ENCODE measurements around the gene DOCK9.
"Not testable (repeated sequence)": the region's sequence is repeated elsewhere in the genome, so short reads cannot be mapped to it uniquely, and the experiment has no call there.

The DOCK9 gene

GRCh38 chr13:98900442-98900841 is 77.4 kb downstream of the DOCK9 start:
- Histone ChIP-seq H3K4me1 (no peaks in the 10 kb centered on the region), H3K36me3 (peaks cover 22 to 56% (median 29%) of the 10 kb centered on the region in 3 donors), H3K27me3 (no peaks in the 10 kb centered on the region), H3K4me3 (no peak overlapping the region), H3K27ac (no peak overlapping the region), H3K9me3 (no peaks in the 10 kb centered on the region)
- intact Hi-C loops (cut with DNase I; ENCODE audit: low total_unique reads): no loop called here
- no peak for DNase-seq
- TF ChIP-seq, protein P1, sequence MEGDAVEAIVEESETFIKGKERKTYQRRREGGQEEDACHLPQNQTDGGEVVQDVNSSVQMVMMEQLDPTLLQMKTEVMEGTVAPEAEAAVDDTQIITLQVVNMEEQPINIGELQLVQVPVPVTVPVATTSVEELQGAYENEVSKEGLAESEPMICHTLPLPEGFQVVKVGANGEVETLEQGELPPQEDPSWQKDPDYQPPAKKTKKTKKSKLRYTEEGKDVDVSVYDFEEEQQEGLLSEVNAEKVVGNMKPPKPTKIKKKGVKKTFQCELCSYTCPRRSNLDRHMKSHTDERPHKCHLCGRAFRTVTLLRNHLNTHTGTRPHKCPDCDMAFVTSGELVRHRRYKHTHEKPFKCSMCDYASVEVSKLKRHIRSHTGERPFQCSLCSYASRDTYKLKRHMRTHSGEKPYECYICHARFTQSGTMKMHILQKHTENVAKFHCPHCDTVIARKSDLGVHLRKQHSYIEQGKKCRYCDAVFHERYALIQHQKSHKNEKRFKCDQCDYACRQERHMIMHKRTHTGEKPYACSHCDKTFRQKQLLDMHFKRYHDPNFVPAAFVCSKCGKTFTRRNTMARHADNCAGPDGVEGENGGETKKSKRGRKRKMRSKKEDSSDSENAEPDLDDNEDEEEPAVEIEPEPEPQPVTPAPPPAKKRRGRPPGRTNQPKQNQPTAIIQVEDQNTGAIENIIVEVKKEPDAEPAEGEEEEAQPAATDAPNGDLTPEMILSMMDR (IDR thresholded peaks at IDR 0.05): no peak

DNA sequence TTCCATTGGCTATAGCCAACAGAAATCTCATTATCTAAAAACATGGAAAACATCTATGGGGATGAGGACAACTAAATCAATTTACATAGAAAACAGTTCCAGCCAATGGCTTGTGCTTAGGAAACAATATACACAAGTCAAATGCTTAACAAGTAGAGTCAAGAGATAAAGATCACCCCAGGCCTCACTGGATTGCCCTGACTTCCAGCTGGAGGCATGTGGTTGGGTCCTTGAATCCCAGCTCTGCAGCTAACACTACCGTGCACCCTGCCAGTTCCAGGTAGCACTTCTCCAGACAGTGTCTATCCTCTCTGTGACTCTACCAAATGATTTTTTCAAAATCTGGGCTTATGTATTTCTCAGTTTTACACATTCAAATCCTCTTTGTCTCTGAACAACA is 80.2 kb downstream of the DOCK9 start:
- DNase-seq: no peak

GRCh38 chr13:98896868-98897144 is 81.1 kb downstream of the DOCK9 start:
- TF ChIP-seq, protein P1 (IDR thresholded peaks at IDR 0.05): no peak

More for the DNA sequence above, 80.2 kb downstream of the DOCK9 start:
- intact Hi-C loops (cut with DNase I; ENCODE audit: low total_unique reads): no loop called here
- TF ChIP-seq, protein P1 (IDR thresholded peaks at IDR 0.05): no peak
- Histone ChIP-seq H3K9me3 (no peaks in the 10 kb centered on the region), H3K27ac (no peak overlapping the region), H3K4me1 (no peaks in the 10 kb centered on the region), H3K36me3 (peaks cover 22 to 63% (median 26%) of the 10 kb centered on the region in 3 donors), H3K4me3 (no peak overlapping the region), H3K27me3 (no peaks in the 10 kb centered on the region)

GRCh38 chr13:98896083-98896867 is 81.6 kb downstream of the DOCK9 start:
- DNase-seq: no peak
- no peak overlapping the region for H3K27ac ChIP-seq
- no peaks in the 10 kb centered on the region for H3K27me3 ChIP-seq
- no peaks in the 10 kb centered on the region for H3K4me1 ChIP-seq
- TF ChIP-seq, protein P1 (IDR thresholded peaks at IDR 0.05): no peak
- H3K36me3 ChIP-seq: peaks cover 11 to 49% (median 15%) of the 10 kb centered on the region in 3 donors
- no peak overlapping the region for H3K4me3 ChIP-seq
- intact Hi-C loops (cut with DNase I; ENCODE audit: low total_unique reads): no loop called here
- no peaks in the 10 kb centered on the region for H3K9me3 ChIP-seq

More at GRCh38 chr13:98896868-98897144, 81.1 kb downstream of the DOCK9 start:
- no peak overlapping the region for H3K27ac ChIP-seq
- H3K27me3 ChIP-seq: no peaks in the 10 kb centered on the region
- no peaks in the 10 kb centered on the region for H3K9me3 ChIP-seq
- no peak overlapping the region for H3K4me3 ChIP-seq
- no peak for DNase-seq
- intact Hi-C loops (cut with DNase I; ENCODE audit: low total_unique reads): no loop called here
- H3K36me3 ChIP-seq: peaks cover 17 to 54% (median 20%) of the 10 kb centered on the region in 3 donors
- H3K4me1 ChIP-seq: no peaks in the 10 kb centered on the region

DNA sequence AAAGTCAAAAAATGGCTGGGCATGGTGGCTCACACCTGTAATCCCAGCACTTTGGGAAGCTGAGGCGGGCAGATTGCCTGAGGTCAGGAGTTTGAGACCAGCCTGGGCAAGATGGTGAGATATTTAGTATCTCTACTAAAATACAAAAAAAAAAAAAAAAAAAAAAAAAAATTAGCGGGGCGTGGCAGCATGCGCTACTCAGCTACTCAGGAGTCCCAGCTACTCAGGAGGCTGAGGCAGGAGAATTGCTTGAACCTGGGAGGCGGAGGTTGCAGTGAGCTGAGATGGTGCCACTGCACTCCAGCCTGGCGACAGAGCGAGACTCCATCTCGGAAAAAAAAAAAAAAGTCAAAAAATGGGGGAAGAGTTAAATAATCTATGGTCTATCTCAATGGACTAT is 83.0 kb downstream of the DOCK9 start:
- peaks cover 8 to 35% (median 11%) of the 10 kb centered on the region in 3 donors for H3K36me3 ChIP-seq
- H3K9me3 ChIP-seq, H3K4me1 ChIP-seq, H3K4me3 ChIP-seq, DNase-seq, H3K27ac ChIP-seq, H3K27me3 ChIP-seq: not testable (repeated sequence)
- intact Hi-C loops (cut with DNase I; ENCODE audit: low total_unique reads): loop anchor here (5.0 kb wide), 1 partner anchor 1813 kb away; no protein-coding TSS in a partner anchor

GRCh38 chr13:98893371-98893770 is 84.5 kb downstream of the DOCK9 start:
- H3K4me1 ChIP-seq: no peaks in the 10 kb centered on the region
- intact Hi-C loops (cut with DNase I; ENCODE audit: low total_unique reads): loop anchor here (5.0 kb wide), 1 partner anchor 1811 kb away; no protein-coding TSS in a partner anchor
- DNase-seq: no peak
- TF ChIP-seq, protein P1 (IDR thresholded peaks at IDR 0.05): no peak
- H3K4me3 ChIP-seq: no peak overlapping the region
- H3K36me3 ChIP-seq: peaks cover 0 to 43% (median 11%) of the 10 kb centered on the region in 3 donors
- H3K9me3 ChIP-seq: no peaks in the 10 kb centered on the region
- no peak overlapping the region for H3K27ac ChIP-seq
- no peaks in the 10 kb centered on the region for H3K27me3 ChIP-seq

All from tibial artery (tissue), 4 donors.